ENCODE results near the gene ZNF143.

Gene ZNF143

GRCh38 chr11:9571763-9572115, 110.9 kb downstream of the ZNF143 start:
- Histone ChIP-seq H3K9me3 (replicated peaks; ENCODE audit: insufficient read depth, low read length) (no peaks in the 10 kb centered on the region), H3K79me2 (ENCODE audit: low read length) (peaks cover 29% of the 10 kb centered on the region), H3K27ac (ENCODE audit: low read length) (no peak overlapping the region), H2AFZ (ENCODE audit: low read length) (no peak overlapping the region), H3K9me2 (replicated peaks; ENCODE audit: insufficient read depth, low read length) (no peaks in the 10 kb centered on the region), H4K20me1 (ENCODE audit: insufficient read depth, low read length) (0 out of 2 replicates have a peak, but pooled peaks cover 5% of the 10 kb centered on the region), H3K27me3 (replicated peaks; ENCODE audit: insufficient read depth, low read length) (no peaks in the 10 kb centered on the region), H3K4me3 (ENCODE audit: low read length) (no peak overlapping the region), H3K36me3 (replicated peaks; ENCODE audit: insufficient read depth, low read length) (peaks cover 5% of the 10 kb centered on the region; the same call in 1 of the 2 replicates), H3K9ac (ENCODE audit: low read length) (no peak overlapping the region), H3K4me1 (ENCODE audit: low read length) (peaks cover 29% of the 10 kb centered on the region), H3F3A (ENCODE audit: insufficient read depth, low read length) (peaks cover 38% of the 10 kb centered on the region), H3K4me2 (ENCODE audit: low read depth, low read length) (no peak overlapping the region)
- TF ChIP-seq EZH2 (optimal IDR thresholded peaks at IDR 0.05; ENCODE audit: low read depth, low read length) (no peak), EZH2phosphoT487 (IDR thresholded peaks at IDR 0.05; ENCODE audit: low read length) (no peak), CTCF (IDR thresholded peaks at IDR 0.05; ENCODE audit: low read length) (no peak)
- DNase-seq = no peak

- peak; percentile 99 for DNase-seq
- Histone ChIP-seq H3K79me2 (ENCODE audit: low read length) (peaks cover 44% of the 10 kb centered on the region), H3K4me2 (ENCODE audit: low read depth, low read length) (peak within 1 kb of the TSS; percentile 85), H3F3A (ENCODE audit: insufficient read depth, low read length) (peaks cover 52% of the 10 kb centered on the region), H4K20me1 (ENCODE audit: insufficient read depth, low read length) (0 out of 2 replicates have a peak, but pooled peaks cover 5% of the 10 kb centered on the region), H3K36me3 (replicated peaks; ENCODE audit: insufficient read depth, low read length) (peaks cover 7% of the 10 kb centered on the region; the same call in 1 of the 2 replicates), H3K9ac (ENCODE audit: low read length) (peak within 1 kb of the TSS; percentile 90), H2AFZ (ENCODE audit: low read length) (peak within 1 kb of the TSS; percentile 92), H3K27ac (ENCODE audit: low read length) (peak within 1 kb of the TSS; percentile 75; the same call in 1 of the 2 replicates), H3K9me2 (replicated peaks; ENCODE audit: insufficient read depth, low read length) (no peaks in the 10 kb centered on the region), H3K4me3 (ENCODE audit: low read length) (peak within 1 kb of the TSS; percentile 84), H3K4me1 (ENCODE audit: low read length) (peaks cover 40% of the 10 kb centered on the region), H3K9me3 (replicated peaks; ENCODE audit: insufficient read depth, low read length) (no peaks in the 10 kb centered on the region), H3K27me3 (replicated peaks; ENCODE audit: insufficient read depth, low read length) (no peaks in the 10 kb centered on the region)
- no peak for TF ChIP-seq EZH2phosphoT487 (IDR thresholded peaks at IDR 0.05; ENCODE audit: low read length)
These were observed 112.4 kb downstream of the ZNF143 start, which contains the start of gene WEE1 for GRCh38 chr11:9573052-9573774. TSS of gene WEE1 (plus strand) at chr11:9573670. CDS start at chr11:9573934, 264 bp downstream.

GRCh38 chr11:9573775-9574621, 113.2 kb downstream of the ZNF143 start:
- peaks cover 7% of the 10 kb centered on the region; the same call in 1 of the 2 replicates for H3K36me3 ChIP-seq (replicated peaks; ENCODE audit: insufficient read depth, low read length)
- H3K9me3 ChIP-seq (replicated peaks; ENCODE audit: insufficient read depth, low read length) = no peaks in the 10 kb centered on the region
- DNase-seq = peak; percentile 42
- H3K4me3 ChIP-seq (ENCODE audit: low read length) = peak overlapping the region; percentile 84
- peaks cover 36% of the 10 kb centered on the region for H3K4me1 ChIP-seq (ENCODE audit: low read length)
- H2AFZ ChIP-seq (ENCODE audit: low read length) = no peak overlapping the region
- no peaks in the 10 kb centered on the region for H3K27me3 ChIP-seq (replicated peaks; ENCODE audit: insufficient read depth, low read length)
- peak overlapping the region; percentile 90 for H3K9ac ChIP-seq (ENCODE audit: low read length)
- H3K79me2 ChIP-seq (ENCODE audit: low read length) = peaks cover 49% of the 10 kb centered on the region
- H3K27ac ChIP-seq (ENCODE audit: low read length) = peak overlapping the region; percentile 75; the same call in 1 of the 2 replicates
- peak overlapping the region; percentile 85 for H3K4me2 ChIP-seq (ENCODE audit: low read depth, low read length)
- H3F3A ChIP-seq (ENCODE audit: insufficient read depth, low read length) = peaks cover 46% of the 10 kb centered on the region
- 0 out of 2 replicates have a peak, but pooled peaks cover 8% of the 10 kb centered on the region for H4K20me1 ChIP-seq (ENCODE audit: insufficient read depth, low read length)
- TF ChIP-seq CTCF (IDR thresholded peaks at IDR 0.05; ENCODE audit: low read length) = no peak
- TF ChIP-seq EZH2phosphoT487 (IDR thresholded peaks at IDR 0.05; ENCODE audit: low read length) = no peak
- no peak for TF ChIP-seq EZH2 (optimal IDR thresholded peaks at IDR 0.05; ENCODE audit: low read depth, low read length)
- H3K9me2 ChIP-seq (replicated peaks; ENCODE audit: insufficient read depth, low read length) = no peaks in the 10 kb centered on the region
